Measurements from ENCODE around the gene GPR31.
"Not testable (repeated sequence)": the region's sequence is repeated elsewhere in the genome, so short reads cannot be mapped to it uniquely, and the experiment has no call there.

Gene GPR31, protein sequence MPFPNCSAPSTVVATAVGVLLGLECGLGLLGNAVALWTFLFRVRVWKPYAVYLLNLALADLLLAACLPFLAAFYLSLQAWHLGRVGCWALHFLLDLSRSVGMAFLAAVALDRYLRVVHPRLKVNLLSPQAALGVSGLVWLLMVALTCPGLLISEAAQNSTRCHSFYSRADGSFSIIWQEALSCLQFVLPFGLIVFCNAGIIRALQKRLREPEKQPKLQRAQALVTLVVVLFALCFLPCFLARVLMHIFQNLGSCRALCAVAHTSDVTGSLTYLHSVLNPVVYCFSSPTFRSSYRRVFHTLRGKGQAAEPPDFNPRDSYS

GRCh38 chr6:167157863-167158262 is at the start of gene GPR31:
GPR31 (minus strand) TSS chr6:167157980; CDS start chr6:167157831, 149 bp downstream.
- Histone ChIP-seq H3K4me1 (ENCODE audit: control insufficient read depth, insufficient read depth, low read length) (peaks cover 11% of the 10 kb centered on the region), H3K9me3 (ENCODE audit: control insufficient read depth, insufficient read depth, low read depth, low read length) (peaks cover 5% of the 10 kb centered on the region; the same call in 1 of the 2 replicates), H3K27me3 (ENCODE audit: control insufficient read depth, insufficient read depth, low read length) (no peaks in the 10 kb centered on the region), H3K9ac (ENCODE audit: low read length) (no peak within 1 kb of the TSS), H3K27ac (ENCODE audit: low read depth, low read length) (no peak within 1 kb of the TSS), H3K4me3 (ENCODE audit: low read depth, low read length) (no peak within 1 kb of the TSS), H3K36me3 (ENCODE audit: control insufficient read depth, insufficient read depth, low read length) (no peaks in the 10 kb centered on the region)

DNA sequence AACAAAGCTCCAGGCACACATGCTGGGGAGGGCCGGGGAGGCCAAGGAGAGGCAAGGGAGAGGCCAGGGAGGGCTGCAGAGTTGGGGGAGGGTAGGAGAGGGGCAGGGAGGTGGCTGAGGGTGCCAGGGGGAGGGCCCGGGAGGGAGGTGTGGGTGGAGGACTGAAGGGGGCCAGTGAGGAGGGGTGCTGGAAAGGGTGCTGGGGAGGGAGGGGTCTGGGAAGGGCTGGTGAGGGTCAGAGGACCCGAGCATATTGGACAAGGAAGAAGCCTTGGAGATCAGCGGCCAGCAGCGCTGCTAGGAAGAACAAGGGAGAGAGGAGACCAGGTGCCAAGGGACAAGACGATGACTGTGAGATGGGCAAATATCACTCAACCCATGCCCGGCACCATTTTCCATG is 49.7 kb upstream of the GPR31 start:
- no peak overlapping the region for H3K4me3 ChIP-seq (ENCODE audit: low read depth, low read length)
- H3K4me1 ChIP-seq (ENCODE audit: control insufficient read depth, insufficient read depth, low read length), result peaks cover 5% of the 10 kb centered on the region; the same call in 1 of the 2 replicates
- H3K36me3 ChIP-seq (ENCODE audit: control insufficient read depth, insufficient read depth, low read length), result no peaks in the 10 kb centered on the region
- no peaks in the 10 kb centered on the region for H3K27me3 ChIP-seq (ENCODE audit: control insufficient read depth, insufficient read depth, low read length)
- no peak overlapping the region for H3K9ac ChIP-seq (ENCODE audit: low read length)
- no peak overlapping the region for H3K27ac ChIP-seq (ENCODE audit: low read depth, low read length)
- no peaks in the 10 kb centered on the region for H3K9me3 ChIP-seq (ENCODE audit: control insufficient read depth, insufficient read depth, low read depth, low read length)

DNA sequence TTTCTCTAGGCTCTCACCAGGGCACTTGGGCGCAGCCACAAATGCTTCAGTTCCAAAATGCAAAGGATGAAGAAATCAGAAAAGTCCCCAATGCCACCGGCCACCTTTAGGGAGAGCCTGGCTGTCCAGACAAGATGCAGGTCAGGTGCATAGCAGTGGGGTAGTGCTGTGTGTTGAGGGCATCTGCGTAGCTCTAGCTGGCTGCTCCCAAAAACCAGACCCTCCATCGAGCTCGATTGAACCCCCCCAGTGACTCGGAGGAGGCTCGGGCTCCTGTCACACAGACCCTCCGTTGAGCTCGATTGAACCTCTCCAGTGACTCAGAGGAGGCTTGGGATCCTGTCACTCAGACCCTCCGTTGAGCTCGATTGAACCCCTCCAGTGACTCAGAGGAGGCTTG is 47.5 kb upstream of the GPR31 start:
- not testable (repeated sequence) for H3K4me3 ChIP-seq (ENCODE audit: low read depth, low read length); H3K9me3 ChIP-seq (ENCODE audit: control insufficient read depth, insufficient read depth, low read depth, low read length); H3K4me1 ChIP-seq (ENCODE audit: control insufficient read depth, insufficient read depth, low read length); H3K27ac ChIP-seq (ENCODE audit: low read depth, low read length); H3K9ac ChIP-seq (ENCODE audit: low read length); H3K36me3 ChIP-seq (ENCODE audit: control insufficient read depth, insufficient read depth, low read length); H3K27me3 ChIP-seq (ENCODE audit: control insufficient read depth, insufficient read depth, low read length)

DNA sequence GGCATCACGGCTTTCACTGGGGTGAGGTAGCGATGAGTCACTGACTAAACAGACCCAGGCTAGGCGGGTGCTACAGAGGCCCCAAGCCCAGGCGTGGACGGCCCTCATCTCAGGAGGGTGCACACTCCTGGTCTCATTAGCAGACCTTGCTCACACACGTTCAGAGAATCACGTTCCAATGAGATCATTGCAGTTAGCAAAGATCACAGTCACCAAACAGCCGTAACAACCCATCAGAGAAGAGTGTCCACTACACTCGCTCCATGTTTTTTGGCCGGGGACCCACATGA is 46.2 kb upstream of the GPR31 start:
- not testable (repeated sequence) for H3K4me3 ChIP-seq (ENCODE audit: low read depth, low read length); H3K27ac ChIP-seq (ENCODE audit: low read depth, low read length); H3K27me3 ChIP-seq (ENCODE audit: control insufficient read depth, insufficient read depth, low read length); H3K36me3 ChIP-seq (ENCODE audit: control insufficient read depth, insufficient read depth, low read length); H3K9me3 ChIP-seq (ENCODE audit: control insufficient read depth, insufficient read depth, low read depth, low read length); H3K9ac ChIP-seq (ENCODE audit: low read length); H3K4me1 ChIP-seq (ENCODE audit: control insufficient read depth, insufficient read depth, low read length)

- H3K36me3 ChIP-seq (ENCODE audit: control insufficient read depth, insufficient read depth, low read length); H3K27me3 ChIP-seq (ENCODE audit: control insufficient read depth, insufficient read depth, low read length); H3K9ac ChIP-seq (ENCODE audit: low read length); H3K27ac ChIP-seq (ENCODE audit: low read depth, low read length); H3K4me3 ChIP-seq (ENCODE audit: low read depth, low read length); H3K9me3 ChIP-seq (ENCODE audit: control insufficient read depth, insufficient read depth, low read depth, low read length); H3K4me1 ChIP-seq (ENCODE audit: control insufficient read depth, insufficient read depth, low read length): not testable (repeated sequence)
These were observed 45.7 kb upstream of the GPR31 start for GRCh38 chr6:167203261-167204058.

GRCh38 chr6:167202613-167203012 is 44.8 kb upstream of the GPR31 start:
- H3K9ac ChIP-seq (ENCODE audit: low read length); H3K27me3 ChIP-seq (ENCODE audit: control insufficient read depth, insufficient read depth, low read length); H3K4me1 ChIP-seq (ENCODE audit: control insufficient read depth, insufficient read depth, low read length); H3K9me3 ChIP-seq (ENCODE audit: control insufficient read depth, insufficient read depth, low read depth, low read length); H3K27ac ChIP-seq (ENCODE audit: low read depth, low read length); H3K4me3 ChIP-seq (ENCODE audit: low read depth, low read length); H3K36me3 ChIP-seq (ENCODE audit: control insufficient read depth, insufficient read depth, low read length): not testable (repeated sequence)

DNA sequence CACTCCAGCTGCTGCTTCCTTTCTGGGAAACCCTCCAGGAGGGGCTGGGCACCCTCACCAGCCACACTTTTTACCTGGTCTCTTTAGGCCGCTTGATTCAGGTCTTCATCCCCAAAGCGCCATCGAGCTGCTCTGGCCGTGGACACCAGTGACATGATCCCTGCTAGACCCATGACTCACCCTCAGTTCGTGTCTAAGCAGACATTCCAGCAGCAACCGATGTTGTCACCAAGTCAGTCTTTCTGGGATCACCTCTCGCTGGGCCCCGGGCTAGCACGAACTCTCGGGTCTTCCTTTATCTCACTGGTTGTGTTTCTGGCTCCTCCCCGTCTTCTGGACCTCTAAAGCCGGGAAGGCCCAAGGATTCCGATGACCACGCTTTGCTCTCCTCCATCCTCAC is 43.0 kb upstream of the GPR31 start:
- Histone ChIP-seq H3K4me1 (ENCODE audit: control insufficient read depth, insufficient read depth, low read length) (no peaks in the 10 kb centered on the region), H3K9ac (ENCODE audit: low read length) (no peak overlapping the region), H3K36me3 (ENCODE audit: control insufficient read depth, insufficient read depth, low read length) (no peaks in the 10 kb centered on the region), H3K4me3 (ENCODE audit: low read depth, low read length) (no peak overlapping the region), H3K9me3 (ENCODE audit: control insufficient read depth, insufficient read depth, low read depth, low read length) (no peaks in the 10 kb centered on the region), H3K27me3 (ENCODE audit: control insufficient read depth, insufficient read depth, low read length) (no peaks in the 10 kb centered on the region), H3K27ac (ENCODE audit: low read depth, low read length) (no peak overlapping the region)

DNA sequence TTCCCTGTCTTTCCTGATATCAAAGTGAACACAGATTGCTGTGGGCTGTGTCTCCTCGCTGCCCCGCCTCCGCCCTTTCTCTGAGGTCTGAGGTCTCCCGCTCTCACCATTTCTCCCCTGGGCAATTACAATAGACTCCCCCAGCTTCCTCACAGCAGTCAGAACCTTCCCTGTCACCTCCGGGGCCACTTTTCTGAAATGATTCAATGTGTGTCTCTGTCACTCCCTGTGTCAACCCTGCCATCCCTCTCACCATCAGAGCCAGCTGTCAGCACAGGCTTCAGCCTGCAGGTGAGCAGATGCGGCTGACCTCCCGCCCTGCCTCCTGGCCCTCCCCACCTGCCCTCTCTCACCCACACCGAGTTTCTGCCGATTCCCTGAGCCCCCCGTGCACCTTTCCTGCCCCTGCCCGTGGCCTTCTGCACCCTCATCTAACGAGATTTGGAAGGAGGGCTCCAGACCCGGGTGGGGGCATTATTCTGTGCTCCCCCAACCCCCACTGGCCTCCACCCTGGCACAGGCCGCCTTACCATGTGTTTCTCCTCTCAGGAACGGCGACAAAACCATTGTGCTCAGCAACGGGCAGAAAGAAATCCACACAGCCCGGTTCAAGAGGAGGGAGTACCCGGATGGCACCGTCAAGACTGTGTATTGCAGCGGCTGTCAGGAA is 38.3 kb upstream of the GPR31 start:
- H3K4me3 ChIP-seq (ENCODE audit: low read depth, low read length); H3K27me3 ChIP-seq (ENCODE audit: control insufficient read depth, insufficient read depth, low read length); H3K27ac ChIP-seq (ENCODE audit: low read depth, low read length); H3K9me3 ChIP-seq (ENCODE audit: control insufficient read depth, insufficient read depth, low read depth, low read length); H3K9ac ChIP-seq (ENCODE audit: low read length); H3K4me1 ChIP-seq (ENCODE audit: control insufficient read depth, insufficient read depth, low read length); H3K36me3 ChIP-seq (ENCODE audit: control insufficient read depth, insufficient read depth, low read length): not testable (repeated sequence)

- not testable (repeated sequence) for H3K27ac ChIP-seq (ENCODE audit: low read depth, low read length); H3K4me3 ChIP-seq (ENCODE audit: low read depth, low read length); H3K9ac ChIP-seq (ENCODE audit: low read length); H3K27me3 ChIP-seq (ENCODE audit: control insufficient read depth, insufficient read depth, low read length); H3K4me1 ChIP-seq (ENCODE audit: control insufficient read depth, insufficient read depth, low read length); H3K36me3 ChIP-seq (ENCODE audit: control insufficient read depth, insufficient read depth, low read length); H3K9me3 ChIP-seq (ENCODE audit: control insufficient read depth, insufficient read depth, low read depth, low read length)
These were observed 35.8 kb upstream of the GPR31 start for GRCh38 chr6:167193515-167194125.

DNA sequence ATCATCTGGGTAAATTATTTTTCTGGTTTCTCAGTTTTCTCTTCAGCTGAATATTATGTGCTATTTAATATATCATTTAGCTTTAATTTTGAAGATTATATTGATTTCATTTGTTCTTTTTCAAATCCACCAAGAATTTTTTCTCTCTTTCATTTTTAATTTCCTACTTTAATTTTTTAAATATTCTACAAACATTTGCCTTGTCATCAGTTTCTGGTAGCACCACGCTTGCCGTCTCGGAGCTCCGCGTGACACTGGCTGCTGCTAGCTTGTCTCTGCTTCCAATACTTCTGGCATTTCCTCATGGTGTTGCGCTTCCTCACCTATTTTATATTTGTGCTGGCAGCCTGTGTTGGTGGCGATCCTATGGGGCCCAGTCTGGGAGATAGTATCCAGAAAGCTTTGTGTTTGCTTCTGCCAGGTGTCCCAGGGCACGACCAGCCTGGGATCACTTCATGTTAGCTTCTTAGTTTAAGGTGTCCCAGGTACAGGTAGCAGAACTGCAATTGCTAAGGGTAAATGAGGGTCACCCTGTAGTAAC is 33.3 kb upstream of the GPR31 start:
- not testable (repeated sequence) for H3K9me3 ChIP-seq (ENCODE audit: control insufficient read depth, insufficient read depth, low read depth, low read length); H3K9ac ChIP-seq (ENCODE audit: low read length); H3K27me3 ChIP-seq (ENCODE audit: control insufficient read depth, insufficient read depth, low read length); H3K4me3 ChIP-seq (ENCODE audit: low read depth, low read length); H3K27ac ChIP-seq (ENCODE audit: low read depth, low read length); H3K36me3 ChIP-seq (ENCODE audit: control insufficient read depth, insufficient read depth, low read length); H3K4me1 ChIP-seq (ENCODE audit: control insufficient read depth, insufficient read depth, low read length)

- not testable (repeated sequence) for H3K9ac ChIP-seq (ENCODE audit: low read length); H3K36me3 ChIP-seq (ENCODE audit: control insufficient read depth, insufficient read depth, low read length); H3K4me1 ChIP-seq (ENCODE audit: control insufficient read depth, insufficient read depth, low read length); H3K9me3 ChIP-seq (ENCODE audit: control insufficient read depth, insufficient read depth, low read depth, low read length); H3K4me3 ChIP-seq (ENCODE audit: low read depth, low read length); H3K27ac ChIP-seq (ENCODE audit: low read depth, low read length); H3K27me3 ChIP-seq (ENCODE audit: control insufficient read depth, insufficient read depth, low read length)
These were observed 29.5 kb upstream of the GPR31 start for GRCh38 chr6:167187275-167187674.
